HepG2 (cell line): ENCODE data around the gene MORN1. TPM values are rescaled to one million over a fixed set of nuclear protein-coding genes. Genes with fewer than 3 reads are reported as not detected.

Experiments
- GTF3A ChIP-seq: sonication (generic); formaldehyde crosslinking; conservative IDR thresholded peaks from 2 replicates; pipeline ENCODE4 v1.4.0; 2020; ENCODE audit warnings: mild to moderate bottlenecking, missing genetic modification reagents
- HHEX ChIP-seq: IDR thresholded peaks from 2 replicates; pipeline ENCODE4 v1.6.1; 2016; ENCODE audit warnings: control low read depth
- IKZF1 ChIP-seq: fragments of 450-650 bp; IDR thresholded peaks from 2 replicates; pipeline ENCODE4 v1.7.1; 2016
- ISL2 ChIP-seq: sonication (generic); formaldehyde crosslinking; IDR thresholded peaks from 2 replicates; pipeline ENCODE4 v1.5.0; 2020; ENCODE audit warnings: missing genetic modification reagents
- MTF1 ChIP-seq: sonication (generic); formaldehyde crosslinking; IDR thresholded peaks from 2 replicates; pipeline ENCODE4 v1.5.0; 2020; ENCODE audit warnings: missing genetic modification reagents
- NFYC ChIP-seq: IDR thresholded peaks from 2 replicates; pipeline ENCODE4 v1.6.1; 2016; ENCODE audit warnings: missing genetic modification reagents, missing compliant biosample characterization
- PHF8 ChIP-seq: sonication (generic); formaldehyde crosslinking; IDR thresholded peaks from 2 replicates; pipeline ENCODE4 v1.5.0; 2020; ENCODE audit warnings: missing genetic modification reagents
- POLR2G ChIP-seq: fragments of 200-400 bp; formaldehyde crosslinking; IDR thresholded peaks from 2 replicates; pipeline ENCODE4 v1.6.1; 2018; ENCODE audit warnings: mild to moderate bottlenecking, low read depth, low read length, moderate library complexity
- RBM22 ChIP-seq: fragments of 200-400 bp; formaldehyde crosslinking; optimal IDR thresholded peaks from 2 replicates; pipeline ENCODE3; 2017; ENCODE audit warnings: mild to moderate bottlenecking, low read length, moderate library complexity
- SKI ChIP-seq: fragments of 450-650 bp; IDR thresholded peaks from one replicate; pipeline ENCODE4 v1.6.1; 2018; ENCODE audit warnings: mild to moderate bottlenecking; ENCODE audit not compliant: partially characterized antibody
- SP1 ChIP-seq, 2 experiments: fragments of 450-650 bp in 1 of 2; sonication (generic) in 1 of 2; formaldehyde crosslinking in 1 of 2; IDR thresholded peaks; 2 replicates each; pipeline versions ENCODE4 v1.4.0 to v1.6.1; 2016 to 2020; ENCODE audit warnings: missing genetic modification reagents in 1 of 2
- THRA ChIP-seq: sonication (generic); formaldehyde crosslinking; IDR thresholded peaks from 2 replicates; pipeline ENCODE4 v1.4.0; 2020; ENCODE audit warnings: missing genetic modification reagents, borderline replicate concordance
- TMF1 ChIP-seq: sonication (generic); formaldehyde crosslinking; IDR thresholded peaks from 2 replicates; pipeline ENCODE4 v1.8.1; 2022; ENCODE audit warnings: low read depth, missing genetic modification reagents
- USF2 ChIP-seq, 2 experiments: sonication (generic) in 1 of 2; formaldehyde crosslinking in 1 of 2; IDR thresholded peaks; 2 replicates each; pipeline versions ENCODE4 v1.5.1 to v1.6.1; 2011 to 2020; ENCODE audit warnings: borderline replicate concordance in 1 of 2, low read depth in 1 of 2, low read length in 1 of 2, mild to moderate bottlenecking in 1 of 2, missing genetic modification reagents in 1 of 2, moderate library complexity in 1 of 2
- XBP1 ChIP-seq: sonication (generic); formaldehyde crosslinking; IDR thresholded peaks from 2 replicates; pipeline ENCODE4 v1.5.0; 2020; ENCODE audit warnings: missing genetic modification reagents
- ZBTB1 ChIP-seq: sonication (generic); formaldehyde crosslinking; IDR thresholded peaks from 2 replicates; pipeline ENCODE4 v1.4.0; 2020; ENCODE audit warnings: missing genetic modification reagents, borderline replicate concordance
- ZBTB42 ChIP-seq: sonication (generic); formaldehyde crosslinking; IDR thresholded peaks from 2 replicates; pipeline ENCODE4 v1.5.0; 2020; ENCODE audit warnings: mild to moderate bottlenecking, missing genetic modification reagents
- ZHX1 ChIP-seq: sonication (generic); formaldehyde crosslinking; IDR thresholded peaks from 2 replicates; pipeline ENCODE4 v1.8.1; 2022; ENCODE audit warnings: low read depth, mild to moderate bottlenecking, missing genetic modification reagents
- ZKSCAN8 ChIP-seq: IDR thresholded peaks from 2 replicates; pipeline ENCODE4 v1.6.1; 2016; ENCODE audit warnings: borderline replicate concordance, missing genetic modification reagents, missing compliant biosample characterization
- ZNF124 ChIP-seq: sonication (generic); formaldehyde crosslinking; IDR thresholded peaks from 2 replicates; pipeline ENCODE4 v1.4.0; 2020; ENCODE audit warnings: missing genetic modification reagents
- ZNF577 ChIP-seq: sonication (generic); formaldehyde crosslinking; IDR thresholded peaks from 2 replicates; pipeline ENCODE4 v1.4.0; 2020; ENCODE audit warnings: mild to moderate bottlenecking, low read depth, missing genetic modification reagents, borderline replicate concordance
- ZNF619 ChIP-seq: sonication (generic); formaldehyde crosslinking; IDR thresholded peaks from 2 replicates; pipeline ENCODE4 v1.4.0; 2020; ENCODE audit warnings: mild to moderate bottlenecking, missing genetic modification reagents
- ZNF672 ChIP-seq: sonication (generic); formaldehyde crosslinking; IDR thresholded peaks from 2 replicates; pipeline ENCODE4 v1.8.1; 2022; ENCODE audit warnings: missing genetic modification reagents
- ZNF792 ChIP-seq: IDR thresholded peaks from 2 replicates; pipeline ENCODE4 v1.6.1; 2016
- polyA plus RNA-seq, 8 experiments: library from polyadenylated mRNA; depleted of rRNA in 3 of 8; stranded (reverse) in 7 of 8; unstranded in 1 of 8; fragments of >200 nt; fragmentation: Illumina TruSeq in 4 of 8; extraction: Trizol in 4 of 8; gene quantifications; 2 replicates each; pipeline versions ENCODE4 v1.2.1 to v1.2.3, GENCODE V29; 2011 to 2016; ENCODE audit warnings: low read depth in 4 of 8, missing spikeins in 1 of 8, mixed read lengths in 1 of 8; ENCODE audit not compliant: insufficient read depth in 1 of 8
- total RNA-seq, 5 experiments: library from RNA; depleted of rRNA; stranded (reverse); fragments of >200 nt; fragmentation: Illumina TruSeq; extraction: Trizol; gene quantifications; 2 replicates each; pipeline ENCODE4 v1.2.3, GENCODE V29; 2016; ENCODE audit warnings: low read depth in 1 of 5

The MORN1 gene
- total and polyA plus RNA-seq, 2 of the 13 experiments (the other 11 are each of a cell fraction or from before 2014, with no cell fraction given): 3.1 to 6.5 TPM

- TF ChIP-seq ZHX1 (CRISPR knock-in tag): no peak; the same call in 1 of the 2 replicates
- TF ChIP-seq SP1 (IDR thresholded peaks at IDR 0.05): no peak
- no peak for TF ChIP-seq SP1 (CRISPR knock-in tag; IDR thresholded peaks at IDR 0.05)
- no peak for TF ChIP-seq HHEX (CRISPR knock-in tag)
- no peak for TF ChIP-seq ZNF672 (CRISPR knock-in tag)
- no peak for TF ChIP-seq ZNF619 (CRISPR knock-in tag)
- no peak for TF ChIP-seq IKZF1
- no peak for TF ChIP-seq GTF3A (CRISPR knock-in tag)
- TF ChIP-seq ZBTB1 (CRISPR knock-in tag): no peak
- peak; percentile 22; the same call in 1 of the 2 replicates for TF ChIP-seq XBP1 (CRISPR knock-in tag)
- TF ChIP-seq ZKSCAN8 (CRISPR knock-in tag): no peak
- TF ChIP-seq USF2 (IDR thresholded peaks at IDR 0.05; ENCODE audit: low read depth, low read length): no peak
- TF ChIP-seq USF2 (CRISPR knock-in tag; IDR thresholded peaks at IDR 0.05; ENCODE audit: borderline replicate concordance): 0 out of 2 replicates have a peak, but pooled peaks have one; percentile 20
- TF ChIP-seq SKI: no peak
- peak; percentile 17; the same call in 1 of the 2 replicates for TF ChIP-seq ZNF124 (CRISPR knock-in tag)
- peak; percentile 46; the same call in 1 of the 2 replicates for TF ChIP-seq THRA (CRISPR knock-in tag)
- peak; percentile 89 for TF ChIP-seq RBM22
- peak; percentile 63 for TF ChIP-seq PHF8 (CRISPR knock-in tag)
- TF ChIP-seq ZBTB42 (CRISPR knock-in tag): peak; percentile 69; the same call in 1 of the 2 replicates
- peak; percentile 55; the same call in 1 of the 2 replicates for TF ChIP-seq MTF1 (CRISPR knock-in tag)
- no peak for TF ChIP-seq ISL2
- peak; percentile 68 for TF ChIP-seq POLR2G
- peak; percentile 56 for TF ChIP-seq TMF1 (CRISPR knock-in tag)
- TF ChIP-seq ZNF577 (CRISPR knock-in tag): no peak
- TF ChIP-seq NFYC (CRISPR knock-in tag): 0 out of 2 replicates have a peak, but pooled peaks have one; percentile 11
- TF ChIP-seq ZNF792 (CRISPR knock-in tag): no peak
Measured at GRCh38 chr1:2412773-2413494, 21.6 kb upstream of the MORN1 start (continued).
